Retinal pigment epithelial cell (primary cell): ENCODE results near the gene PTPN14.

Experiments used
- DNase-seq: peaks from one replicate; pipeline ENCODE4 v3.0.0-alpha.2; 2010; ENCODE audit warnings: low read depth
- H3K4me3 ChIP-seq: 2 replicates; pipeline ENCODE4 v1.5.1; 2011; ENCODE audit warnings: mild to moderate bottlenecking, low read length, control low read depth, moderate library complexity
- TF ChIP-seq, protein P1 (sequence below): conservative IDR thresholded peaks from 2 replicates; pipeline ENCODE4 v1.5.1; 2011; ENCODE audit warnings: low read depth, low read length, control low read depth, inconsistent platforms

Gene PTPN14

DNA sequence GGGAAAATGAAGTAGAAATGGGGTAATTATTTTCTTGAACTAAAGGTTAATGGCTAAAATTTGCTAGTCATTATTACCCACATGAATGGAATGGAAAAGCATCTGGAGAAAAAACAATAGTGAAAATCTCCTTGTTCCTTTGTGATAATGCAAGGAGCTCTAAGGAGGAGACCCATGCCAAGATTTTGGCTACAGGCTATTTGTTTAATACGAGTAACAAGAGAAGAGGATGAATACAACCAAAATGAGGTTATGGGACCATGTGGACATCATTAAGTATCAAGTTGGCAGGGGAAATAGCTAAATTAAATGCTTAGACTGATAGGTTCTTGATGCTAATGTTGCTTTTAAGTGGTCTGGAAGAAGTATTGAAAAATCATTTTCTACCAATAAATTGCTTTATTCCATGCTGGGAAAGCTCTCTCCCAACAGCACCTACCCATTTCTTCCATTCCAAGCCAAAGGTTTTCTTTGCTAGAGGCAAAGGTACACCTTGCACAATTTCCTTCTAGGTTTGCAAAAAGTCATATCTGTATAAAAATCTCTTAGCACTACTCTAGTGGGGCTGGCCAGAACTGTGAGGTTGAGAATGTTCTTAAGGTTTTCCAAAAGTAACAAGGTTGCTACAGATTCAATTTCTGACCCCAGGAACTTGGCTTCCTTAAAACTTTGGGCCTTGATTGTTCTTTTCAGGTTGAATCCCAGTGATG, 170.3 kb downstream of the PTPN14 start:
- no peak for DNase-seq
- H3K4me3 ChIP-seq = no peak overlapping the region
- TF ChIP-seq, protein P1, sequence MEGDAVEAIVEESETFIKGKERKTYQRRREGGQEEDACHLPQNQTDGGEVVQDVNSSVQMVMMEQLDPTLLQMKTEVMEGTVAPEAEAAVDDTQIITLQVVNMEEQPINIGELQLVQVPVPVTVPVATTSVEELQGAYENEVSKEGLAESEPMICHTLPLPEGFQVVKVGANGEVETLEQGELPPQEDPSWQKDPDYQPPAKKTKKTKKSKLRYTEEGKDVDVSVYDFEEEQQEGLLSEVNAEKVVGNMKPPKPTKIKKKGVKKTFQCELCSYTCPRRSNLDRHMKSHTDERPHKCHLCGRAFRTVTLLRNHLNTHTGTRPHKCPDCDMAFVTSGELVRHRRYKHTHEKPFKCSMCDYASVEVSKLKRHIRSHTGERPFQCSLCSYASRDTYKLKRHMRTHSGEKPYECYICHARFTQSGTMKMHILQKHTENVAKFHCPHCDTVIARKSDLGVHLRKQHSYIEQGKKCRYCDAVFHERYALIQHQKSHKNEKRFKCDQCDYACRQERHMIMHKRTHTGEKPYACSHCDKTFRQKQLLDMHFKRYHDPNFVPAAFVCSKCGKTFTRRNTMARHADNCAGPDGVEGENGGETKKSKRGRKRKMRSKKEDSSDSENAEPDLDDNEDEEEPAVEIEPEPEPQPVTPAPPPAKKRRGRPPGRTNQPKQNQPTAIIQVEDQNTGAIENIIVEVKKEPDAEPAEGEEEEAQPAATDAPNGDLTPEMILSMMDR = no peak

DNA sequence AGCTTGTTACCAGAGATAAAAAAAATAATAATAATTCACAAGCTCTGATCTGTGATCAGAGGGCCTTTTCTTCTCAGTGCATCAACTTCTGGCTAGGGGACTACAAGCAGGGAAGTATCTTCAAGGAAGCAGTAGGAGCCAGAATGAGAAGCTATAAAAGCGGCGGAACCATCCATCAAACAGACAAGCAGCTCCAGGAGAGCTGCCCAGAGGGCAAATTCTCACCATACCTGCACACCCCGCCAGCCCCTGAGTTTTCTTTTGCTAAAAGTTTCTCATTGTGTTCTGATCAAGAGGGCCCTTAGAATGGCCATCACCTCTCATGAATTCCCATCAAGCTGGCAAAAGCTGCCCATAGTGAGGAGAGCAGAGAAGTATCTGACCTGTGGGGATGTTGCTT, 171.0 kb downstream of the PTPN14 start:
- no peak for DNase-seq
- no peak overlapping the region for H3K4me3 ChIP-seq
- TF ChIP-seq, protein P1 = no peak

DNA sequence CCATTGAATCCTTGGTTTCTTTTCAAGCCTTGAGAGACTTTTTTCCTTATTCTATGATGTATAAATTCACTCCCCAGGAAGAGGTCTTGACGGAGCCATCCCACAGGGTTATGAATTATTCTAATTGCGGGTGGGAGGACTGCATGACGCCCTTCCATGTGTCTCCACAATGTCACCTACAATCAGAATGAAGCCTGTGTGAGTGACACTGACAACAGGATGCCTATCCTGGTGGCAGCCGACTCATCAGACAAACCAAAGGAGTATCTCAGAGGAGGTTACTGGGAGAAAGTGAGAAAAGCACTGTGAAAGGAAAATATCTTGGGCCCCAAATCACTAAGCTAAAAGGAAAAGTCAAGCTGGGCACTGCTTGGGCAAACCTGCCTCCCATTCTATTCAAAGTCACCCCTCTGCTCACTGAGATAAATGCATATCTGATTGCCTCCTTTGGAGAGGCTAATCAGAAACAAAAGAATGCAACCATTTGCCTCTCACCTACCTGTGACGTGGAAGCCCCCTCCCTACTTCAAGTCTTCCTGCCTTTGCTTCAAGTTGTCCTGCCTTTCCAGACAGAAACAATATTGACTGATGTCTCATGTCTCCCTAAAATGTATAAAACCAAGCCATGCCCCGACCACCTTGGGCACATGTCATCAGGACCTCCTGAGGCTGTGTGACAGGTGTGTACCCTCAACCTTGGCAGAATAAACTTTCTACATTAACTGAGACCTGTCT, 172.0 kb downstream of the PTPN14 start:
- no peak overlapping the region for H3K4me3 ChIP-seq
- TF ChIP-seq, protein P1 = no peak
- no peak for DNase-seq

GRCh38 chr1:214378492-214378891, 172.9 kb downstream of the PTPN14 start:
- H3K4me3 ChIP-seq = peak overlapping the region; percentile 13
- TF ChIP-seq, protein P1 = no peak
- DNase-seq = no peak

DNA sequence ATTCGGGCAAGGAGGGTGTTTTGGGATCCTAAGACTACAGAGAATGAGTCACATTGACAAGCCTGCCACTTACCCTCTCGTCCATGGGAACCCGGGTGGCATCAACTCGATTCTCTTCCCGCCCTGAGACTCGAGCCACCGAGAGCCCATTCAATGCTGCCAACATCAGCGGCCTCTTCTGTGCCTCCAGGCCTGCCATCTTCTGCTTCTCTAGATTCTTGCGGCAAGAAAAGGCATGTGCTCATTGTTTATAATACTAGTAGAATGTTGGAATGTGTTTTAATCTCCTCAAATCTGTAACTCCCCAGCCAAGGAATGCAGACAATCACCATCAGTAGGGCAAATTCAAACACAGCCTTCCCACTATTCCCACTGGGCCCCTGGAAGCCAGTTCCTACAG, 173.5 kb downstream of the PTPN14 start:
- DNase-seq = peak; percentile 84
- TF ChIP-seq, protein P1 = no peak

GRCh38 chr1:214377485-214377884, 173.9 kb downstream of the PTPN14 start:
- no peak for DNase-seq
- H3K4me3 ChIP-seq = peak overlapping the region; percentile 12
- TF ChIP-seq, protein P1 = no peak

More for the DNA sequence above, 173.5 kb downstream of the PTPN14 start:
- peak overlapping the region; percentile 12 for H3K4me3 ChIP-seq

GRCh38 chr1:214372092-214372491, 179.3 kb downstream of the PTPN14 start:
- TF ChIP-seq, protein P1 = no peak

More at GRCh38 chr1:214372092-214372491, 179.3 kb downstream of the PTPN14 start:
- DNase-seq = no peak
- no peak overlapping the region for H3K4me3 ChIP-seq
